ENCODE results near the gene NINJ1. TPM values are rescaled to one million over a fixed set of nuclear protein-coding genes. Genes with fewer than 3 reads are reported as not detected.
A peak's percentile ranks its signal among the peaks of the same experiment; 100 is the strongest.

Gene NINJ1
- total and polyA plus RNA-seq, 2 donors (not counting 1 experiment from before 2014, with no cell fraction given), result 8.3 to 13.2 TPM

- ChIA-PET CTCF (interaction anchor here (1.1 kb wide), 1 partner anchor 177 kb away, joined by 4 read pairs; no protein-coding TSS in a partner anchor), POLR2A (no interaction called here)
- Mint-ChIP-seq H3K27me3 (no peaks in the 10 kb centered on the region), H3K27ac (no peak overlapping the region), H3K4me3 (no peak overlapping the region), H3K4me1 (peaks cover 24% of the 10 kb centered on the region), H3K9me3 (ENCODE audit: insufficient read depth) (no peaks in the 10 kb centered on the region)
- no peak overlapping the region for H3K4me3 ChIP-seq (ENCODE audit: control extremely low read depth in 1 of 5, extremely low read depth in 1 of 5, insufficient read depth in 1 of 5, low read depth in 2 of 5, low read length in 4 of 5)
- no peak overlapping the region for H3K4me2 ChIP-seq (replicated peaks; ENCODE audit: low read depth, low read length, poor library complexity, severe bottlenecking)
- no peaks in the 10 kb centered on the region for H3K36me3 ChIP-seq (replicated peaks in 1 of 2; ENCODE audit: control extremely low read depth in 1 of 2, control insufficient read depth in 1 of 2, extremely low read depth in 1 of 2, insufficient read depth in 2 of 2, low read length in 1 of 2)
- DNase-seq (peak; percentile 25), ATAC-seq (ENCODE audit: low read depth) (no peak)
- H3K27ac ChIP-seq (ENCODE audit: low read length in 2 of 2), result no peak overlapping the region
- no peaks in the 10 kb centered on the region for H3K9me3 ChIP-seq (ENCODE audit: control extremely low read depth in 1 of 3, control insufficient read depth in 2 of 3, insufficient read depth in 1 of 3, low read length in 2 of 3)
- no peaks in the 10 kb centered on the region for H4K20me1 ChIP-seq (ENCODE audit: control insufficient read depth, insufficient read depth, low read length, poor library complexity, severe bottlenecking)
- peaks cover 3 to 13% of the 10 kb centered on the region in 2 donors for H3K4me1 ChIP-seq (ENCODE audit: control insufficient read depth in 2 of 2, insufficient read depth in 2 of 2, low read length in 2 of 2)
- intact Hi-C loops (cut with micrococcal nuclease), result no loop called here
- H3K9ac ChIP-seq (ENCODE audit: low read length), result no peak overlapping the region
- TF ChIP-seq EZH2 (IDR thresholded peaks at IDR 0.05; ENCODE audit: borderline replicate concordance, insufficient read depth, low read depth, low read length, poor library complexity, severe bottlenecking), result no peak
- TF ChIP-seq, protein P1, sequence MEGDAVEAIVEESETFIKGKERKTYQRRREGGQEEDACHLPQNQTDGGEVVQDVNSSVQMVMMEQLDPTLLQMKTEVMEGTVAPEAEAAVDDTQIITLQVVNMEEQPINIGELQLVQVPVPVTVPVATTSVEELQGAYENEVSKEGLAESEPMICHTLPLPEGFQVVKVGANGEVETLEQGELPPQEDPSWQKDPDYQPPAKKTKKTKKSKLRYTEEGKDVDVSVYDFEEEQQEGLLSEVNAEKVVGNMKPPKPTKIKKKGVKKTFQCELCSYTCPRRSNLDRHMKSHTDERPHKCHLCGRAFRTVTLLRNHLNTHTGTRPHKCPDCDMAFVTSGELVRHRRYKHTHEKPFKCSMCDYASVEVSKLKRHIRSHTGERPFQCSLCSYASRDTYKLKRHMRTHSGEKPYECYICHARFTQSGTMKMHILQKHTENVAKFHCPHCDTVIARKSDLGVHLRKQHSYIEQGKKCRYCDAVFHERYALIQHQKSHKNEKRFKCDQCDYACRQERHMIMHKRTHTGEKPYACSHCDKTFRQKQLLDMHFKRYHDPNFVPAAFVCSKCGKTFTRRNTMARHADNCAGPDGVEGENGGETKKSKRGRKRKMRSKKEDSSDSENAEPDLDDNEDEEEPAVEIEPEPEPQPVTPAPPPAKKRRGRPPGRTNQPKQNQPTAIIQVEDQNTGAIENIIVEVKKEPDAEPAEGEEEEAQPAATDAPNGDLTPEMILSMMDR (IDR thresholded peaks at IDR 0.05), result no peak
- no peak overlapping the region for H2AFZ ChIP-seq (ENCODE audit: insufficient read depth, low read depth, low read length, poor library complexity, severe bottlenecking)
- WGBS (ENCODE audit: insufficient coverage), result 95% methylated on average over 19 of the region's 23 CpGs
- H3K79me2 ChIP-seq (ENCODE audit: control insufficient read depth, insufficient read depth, low read length), result no peaks in the 10 kb centered on the region
- H3K27me3 ChIP-seq (replicated peaks in 1 of 4; ENCODE audit: control extremely low read depth in 1 of 4, control insufficient read depth in 3 of 4, insufficient read depth in 4 of 4, low read length in 3 of 4), result no peaks in the 10 kb centered on the region
These were observed 7.8 kb downstream of the NINJ1 start for GRCh38 chr9:93126151-93126781.

DNA sequence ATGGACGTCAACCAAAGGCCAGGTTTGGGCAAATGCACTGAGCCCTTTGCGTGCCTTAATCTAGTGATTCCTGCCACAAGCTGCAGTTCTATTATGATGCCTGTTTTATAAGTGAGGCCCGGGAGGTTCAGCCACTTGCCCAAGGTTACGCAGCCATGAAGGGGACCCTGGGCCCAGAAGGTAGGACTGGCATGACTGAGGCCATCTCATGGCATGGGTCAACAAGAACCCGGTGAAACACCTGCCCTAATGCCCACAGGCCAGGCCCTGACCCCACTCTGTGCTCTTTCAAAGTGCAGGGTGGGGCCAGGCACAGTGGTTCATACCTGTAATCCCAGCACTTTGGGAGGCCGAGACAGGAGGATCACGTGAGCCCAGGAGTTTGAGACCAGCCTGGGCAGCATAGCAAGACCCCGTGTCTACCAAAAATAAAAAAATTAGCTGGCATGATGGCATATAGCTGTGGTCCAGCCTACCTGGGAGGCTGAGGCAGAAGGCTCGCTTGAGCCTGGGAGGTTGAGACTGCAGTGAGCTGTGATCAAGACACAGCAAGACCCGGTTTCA lies 8.6 kb downstream of the NINJ1 start:
- Mint-ChIP-seq H3K27ac (no peak overlapping the region), H3K4me3 (no peak overlapping the region), H3K4me1 (peaks cover 26% of the 10 kb centered on the region), H3K9me3 (ENCODE audit: insufficient read depth) (no peaks in the 10 kb centered on the region), H3K27me3 (no peaks in the 10 kb centered on the region)
- no peak overlapping the region for H3K27ac ChIP-seq (ENCODE audit: low read length in 2 of 2)
- DNase-seq, result no peak
- H3K4me1 ChIP-seq (ENCODE audit: control insufficient read depth in 2 of 2, insufficient read depth in 2 of 2, low read length in 2 of 2), result peaks cover 7 to 20% of the 10 kb centered on the region in 2 donors
- H3K4me3 ChIP-seq (ENCODE audit: control extremely low read depth in 1 of 5, extremely low read depth in 1 of 5, insufficient read depth in 1 of 5, low read depth in 2 of 5, low read length in 4 of 5), result no peak overlapping the region
- no peak overlapping the region for H2AFZ ChIP-seq (ENCODE audit: insufficient read depth, low read depth, low read length, poor library complexity, severe bottlenecking)
- 94% methylated on average over 9 of the region's 10 CpGs for WGBS (ENCODE audit: insufficient coverage)
- no peak overlapping the region for H3K4me2 ChIP-seq (replicated peaks; ENCODE audit: low read depth, low read length, poor library complexity, severe bottlenecking)
- intact Hi-C loops (cut with micrococcal nuclease), result no loop called here
- no peaks in the 10 kb centered on the region for H3K9me3 ChIP-seq (ENCODE audit: control extremely low read depth in 1 of 3, control insufficient read depth in 2 of 3, insufficient read depth in 1 of 3, low read length in 2 of 3)
- H3K9ac ChIP-seq (ENCODE audit: low read length), result no peak overlapping the region
- no peaks in the 10 kb centered on the region for H4K20me1 ChIP-seq (ENCODE audit: control insufficient read depth, insufficient read depth, low read length, poor library complexity, severe bottlenecking)
- POLR2A ChIA-PET, result no interaction called here
- no peaks in the 10 kb centered on the region for H3K36me3 ChIP-seq (replicated peaks in 1 of 2; ENCODE audit: control extremely low read depth in 1 of 2, control insufficient read depth in 1 of 2, extremely low read depth in 1 of 2, insufficient read depth in 2 of 2, low read length in 1 of 2)
- ATAC-seq (ENCODE audit: low read depth), result no peak
- H3K27me3 ChIP-seq (replicated peaks in 1 of 4; ENCODE audit: control extremely low read depth in 1 of 4, control insufficient read depth in 3 of 4, insufficient read depth in 4 of 4, low read length in 3 of 4), result no peaks in the 10 kb centered on the region
- TF ChIP-seq, protein P1 (IDR thresholded peaks at IDR 0.05), result no peak
- no peak for TF ChIP-seq EZH2 (IDR thresholded peaks at IDR 0.05; ENCODE audit: borderline replicate concordance, insufficient read depth, low read depth, low read length, poor library complexity, severe bottlenecking)
- no peaks in the 10 kb centered on the region for H3K79me2 ChIP-seq (ENCODE audit: control insufficient read depth, insufficient read depth, low read length)
- CTCF ChIA-PET, result interaction anchor here (0.6 to 1.1 kb wide), 2 partner anchors 153 to 178 kb away, joined by 4 read pairs; no protein-coding TSS in a partner anchor
